ENCODE results near the gene SIPA1L3. TPM values are rescaled to one million over a fixed set of nuclear protein-coding genes. Genes with fewer than 3 reads are reported as not detected.

The SIPA1L3 gene
- total RNA-seq, 1 donor from 2014 or later: 29.6 TPM

DNA sequence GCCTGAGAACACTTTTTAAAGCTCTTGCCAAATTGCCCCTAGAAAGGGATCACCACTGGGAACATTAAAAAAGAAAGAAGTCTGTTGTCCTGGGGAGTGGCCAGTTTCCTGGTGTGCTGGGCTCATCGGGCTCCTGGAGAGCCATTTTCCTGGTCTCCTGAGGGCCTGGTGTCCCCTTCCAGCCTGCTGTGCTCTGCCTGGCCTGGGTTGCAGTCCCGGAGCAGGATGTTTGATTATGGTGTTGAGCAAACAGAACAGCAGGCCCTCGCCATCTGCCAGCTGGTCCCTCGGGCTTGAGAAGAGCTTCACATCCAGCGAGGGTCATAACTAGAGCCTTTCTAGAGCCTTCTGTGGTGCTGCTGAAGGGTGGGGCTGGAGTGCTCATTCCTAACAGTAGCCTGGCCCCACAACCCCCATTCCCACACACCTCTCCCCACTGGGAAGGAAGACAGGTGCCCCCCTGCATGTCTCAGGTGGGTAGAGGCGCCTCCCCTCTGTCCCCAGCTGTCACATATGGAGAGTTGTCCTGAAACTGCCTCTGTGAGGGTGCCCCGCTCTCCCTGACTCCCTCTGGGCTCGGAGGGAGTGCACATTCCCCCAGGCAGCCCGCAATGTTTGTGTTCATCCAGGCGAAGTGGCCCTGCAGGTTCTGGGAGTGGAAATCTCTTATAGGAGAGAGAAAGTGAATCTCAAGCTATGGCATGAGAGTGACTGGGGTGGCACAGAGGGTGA is 151.1 kb downstream of the SIPA1L3 start:
- peak overlapping the region; percentile 70 for H3K27ac Mint-ChIP-seq (ENCODE audit: unreplicated experiment)
- H3K9me3 Mint-ChIP-seq (ENCODE audit: unreplicated experiment): no peaks in the 10 kb centered on the region
- peaks cover 5% of the 10 kb centered on the region for H3K36me3 Mint-ChIP-seq (ENCODE audit: low read depth, unreplicated experiment)
- TF ChIP-seq, protein P1, sequence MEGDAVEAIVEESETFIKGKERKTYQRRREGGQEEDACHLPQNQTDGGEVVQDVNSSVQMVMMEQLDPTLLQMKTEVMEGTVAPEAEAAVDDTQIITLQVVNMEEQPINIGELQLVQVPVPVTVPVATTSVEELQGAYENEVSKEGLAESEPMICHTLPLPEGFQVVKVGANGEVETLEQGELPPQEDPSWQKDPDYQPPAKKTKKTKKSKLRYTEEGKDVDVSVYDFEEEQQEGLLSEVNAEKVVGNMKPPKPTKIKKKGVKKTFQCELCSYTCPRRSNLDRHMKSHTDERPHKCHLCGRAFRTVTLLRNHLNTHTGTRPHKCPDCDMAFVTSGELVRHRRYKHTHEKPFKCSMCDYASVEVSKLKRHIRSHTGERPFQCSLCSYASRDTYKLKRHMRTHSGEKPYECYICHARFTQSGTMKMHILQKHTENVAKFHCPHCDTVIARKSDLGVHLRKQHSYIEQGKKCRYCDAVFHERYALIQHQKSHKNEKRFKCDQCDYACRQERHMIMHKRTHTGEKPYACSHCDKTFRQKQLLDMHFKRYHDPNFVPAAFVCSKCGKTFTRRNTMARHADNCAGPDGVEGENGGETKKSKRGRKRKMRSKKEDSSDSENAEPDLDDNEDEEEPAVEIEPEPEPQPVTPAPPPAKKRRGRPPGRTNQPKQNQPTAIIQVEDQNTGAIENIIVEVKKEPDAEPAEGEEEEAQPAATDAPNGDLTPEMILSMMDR (IDR thresholded peaks at IDR 0.05; ENCODE audit: unreplicated experiment): no peak
- DNase-seq (ENCODE audit: low spot score): no peak
- H3K4me3 Mint-ChIP-seq (ENCODE audit: unreplicated experiment): no peak overlapping the region
- peaks cover 5% of the 10 kb centered on the region for H3K27me3 Mint-ChIP-seq (ENCODE audit: unreplicated experiment)
- H3K4me1 Mint-ChIP-seq (ENCODE audit: unreplicated experiment): peaks cover 43% of the 10 kb centered on the region

DNA sequence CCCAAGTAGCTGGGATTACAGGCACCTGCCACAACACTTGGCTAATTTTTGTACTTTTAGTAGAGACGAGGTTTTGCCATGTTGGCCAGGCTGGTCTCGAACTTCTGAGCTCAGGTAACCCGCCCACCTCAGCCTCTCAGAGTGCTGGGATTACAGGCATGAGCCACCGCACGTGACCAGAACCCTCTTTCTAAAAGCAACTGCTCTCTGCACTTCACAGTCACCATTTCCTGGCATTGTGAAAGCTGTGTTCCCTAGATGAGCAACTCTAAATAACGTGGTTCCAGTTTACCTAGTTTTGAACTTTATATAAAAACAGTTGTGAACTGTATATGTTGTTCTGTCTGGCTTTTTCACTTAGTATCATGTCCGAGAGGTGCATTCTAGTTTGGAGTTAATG is 152.9 kb downstream of the SIPA1L3 start:
- Mint-ChIP-seq H3K4me1 (ENCODE audit: unreplicated experiment) (peaks cover 35% of the 10 kb centered on the region), H3K9me3 (ENCODE audit: unreplicated experiment) (no peaks in the 10 kb centered on the region), H3K27me3 (ENCODE audit: unreplicated experiment) (peaks cover 5% of the 10 kb centered on the region), H3K36me3 (ENCODE audit: low read depth, unreplicated experiment) (peaks cover 5% of the 10 kb centered on the region), H3K27ac (ENCODE audit: unreplicated experiment) (peak overlapping the region; percentile 84), H3K4me3 (ENCODE audit: unreplicated experiment) (no peak overlapping the region)
- TF ChIP-seq, protein P1 (IDR thresholded peaks at IDR 0.05; ENCODE audit: unreplicated experiment): no peak
- no peak for DNase-seq (ENCODE audit: low spot score)

DNA sequence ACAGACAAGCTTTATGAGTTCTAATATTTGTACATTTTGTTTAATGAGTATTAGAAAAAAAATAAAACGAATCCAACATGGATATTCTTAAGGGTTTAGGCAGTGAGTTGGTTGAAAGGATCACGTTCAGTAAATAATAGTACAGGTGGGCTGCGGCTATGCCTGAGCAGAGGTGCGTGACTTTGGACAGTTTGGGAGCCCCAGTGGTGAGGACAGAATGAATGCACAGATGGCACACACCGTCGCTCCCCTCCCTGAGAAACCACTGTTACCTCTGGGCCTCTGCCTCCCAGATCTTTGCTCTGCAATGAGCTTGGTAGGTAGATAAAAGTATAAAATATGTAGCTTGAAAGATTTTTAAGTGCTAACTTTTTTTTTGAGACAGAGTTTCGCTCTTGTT is 153.3 kb downstream of the SIPA1L3 start:
- TF ChIP-seq, protein P1 (IDR thresholded peaks at IDR 0.05; ENCODE audit: unreplicated experiment): no peak
- Mint-ChIP-seq H3K9me3 (ENCODE audit: unreplicated experiment) (no peaks in the 10 kb centered on the region), H3K4me1 (ENCODE audit: unreplicated experiment) (peaks cover 30% of the 10 kb centered on the region), H3K27ac (ENCODE audit: unreplicated experiment) (peak overlapping the region; percentile 84), H3K27me3 (ENCODE audit: unreplicated experiment) (peaks cover 5% of the 10 kb centered on the region), H3K36me3 (ENCODE audit: low read depth, unreplicated experiment) (peaks cover 5% of the 10 kb centered on the region), H3K4me3 (ENCODE audit: unreplicated experiment) (no peak overlapping the region)
- DNase-seq (ENCODE audit: low spot score): no peak

DNA sequence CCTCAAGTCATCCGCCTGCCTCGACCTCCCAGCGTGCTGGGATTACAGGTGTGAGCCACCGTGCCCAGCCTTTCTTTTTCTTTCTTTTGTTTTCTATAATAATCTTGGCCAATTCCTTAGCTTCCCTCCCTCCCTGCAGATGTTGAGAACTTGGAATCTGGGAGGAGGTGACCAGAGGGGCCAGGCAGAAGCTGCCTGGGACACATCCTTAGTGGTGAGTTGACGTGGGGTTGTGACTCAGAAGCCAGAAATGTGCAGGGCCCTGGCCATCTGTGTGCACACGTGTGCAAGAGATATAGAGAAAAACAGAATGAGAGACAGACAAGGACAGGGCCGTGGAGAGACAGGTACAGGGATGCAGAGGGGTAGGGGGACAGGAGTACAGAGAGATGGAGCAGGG is 154.3 kb downstream of the SIPA1L3 start:
- DNase-seq (ENCODE audit: low spot score): no peak
- Mint-ChIP-seq H3K9me3 (ENCODE audit: unreplicated experiment) (no peaks in the 10 kb centered on the region), H3K36me3 (ENCODE audit: low read depth, unreplicated experiment) (peaks cover 5% of the 10 kb centered on the region), H3K27me3 (ENCODE audit: unreplicated experiment) (peaks cover 5% of the 10 kb centered on the region), H3K4me3 (ENCODE audit: unreplicated experiment) (no peak overlapping the region), H3K27ac (ENCODE audit: unreplicated experiment) (peak overlapping the region; percentile 6), H3K4me1 (ENCODE audit: unreplicated experiment) (peaks cover 21% of the 10 kb centered on the region)
- TF ChIP-seq, protein P1 (IDR thresholded peaks at IDR 0.05; ENCODE audit: unreplicated experiment): no peak

DNA sequence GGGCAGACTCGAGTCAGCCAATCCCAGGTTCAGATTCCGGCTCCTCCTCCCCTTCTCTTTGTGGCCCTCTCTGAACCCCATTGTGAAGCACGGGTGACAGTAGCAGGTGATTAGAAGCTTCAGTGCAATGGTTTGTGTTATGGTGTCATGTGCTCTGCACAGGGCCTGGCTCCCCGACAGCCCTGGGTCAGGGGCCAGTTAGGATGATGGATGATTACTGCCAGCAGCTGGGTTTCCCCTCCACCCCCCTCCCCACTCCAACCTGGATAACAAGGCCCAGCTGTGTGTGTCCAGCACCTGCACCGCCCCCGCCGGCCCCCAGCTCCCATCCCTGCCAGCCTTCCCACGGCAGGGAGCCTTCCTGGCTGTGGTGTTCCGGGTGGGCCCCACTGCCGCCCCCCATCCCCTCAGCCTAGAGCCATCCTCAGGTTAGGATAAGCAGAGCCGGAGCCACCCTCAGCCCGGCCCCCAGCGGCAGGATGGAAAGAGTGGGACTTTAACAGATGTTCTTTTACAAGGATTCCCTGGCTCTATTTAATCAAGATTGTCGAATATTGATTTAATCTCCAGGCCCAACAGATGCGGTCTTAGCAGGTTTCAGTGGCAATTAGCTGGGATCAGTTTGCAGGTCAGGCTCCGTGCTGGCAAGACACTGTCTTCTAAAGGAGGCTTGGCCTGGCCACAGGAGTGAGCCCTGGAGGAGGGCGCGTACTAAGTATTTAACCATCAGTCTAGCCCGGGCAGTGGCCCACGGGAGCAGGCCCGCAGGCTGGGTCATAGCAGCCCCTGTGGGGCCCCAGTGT is 156.2 kb downstream of the SIPA1L3 start:
- Mint-ChIP-seq H3K9me3 (ENCODE audit: unreplicated experiment) (no peaks in the 10 kb centered on the region), H3K4me1 (ENCODE audit: unreplicated experiment) (peaks cover 7% of the 10 kb centered on the region), H3K4me3 (ENCODE audit: unreplicated experiment) (no peak overlapping the region), H3K36me3 (ENCODE audit: low read depth, unreplicated experiment) (peaks cover 5% of the 10 kb centered on the region), H3K27me3 (ENCODE audit: unreplicated experiment) (peaks cover 2% of the 10 kb centered on the region), H3K27ac (ENCODE audit: unreplicated experiment) (no peak overlapping the region)
- TF ChIP-seq, protein P1 (IDR thresholded peaks at IDR 0.05; ENCODE audit: unreplicated experiment): no peak
- no peak for DNase-seq (ENCODE audit: low spot score)

Data from endothelial cell (in vitro differentiated cells).